Measurements from ENCODE around the gene INAFM2. TPM values are rescaled to one million over a fixed set of nuclear protein-coding genes. Genes with fewer than 3 reads are reported as not detected.
A peak's percentile ranks its signal among the peaks of the same experiment; 100 is the strongest.

The INAFM2 gene
- polyA plus RNA-seq, 3 donors, result 16.9 to 18.0 (median 17.3) TPM

DNA sequence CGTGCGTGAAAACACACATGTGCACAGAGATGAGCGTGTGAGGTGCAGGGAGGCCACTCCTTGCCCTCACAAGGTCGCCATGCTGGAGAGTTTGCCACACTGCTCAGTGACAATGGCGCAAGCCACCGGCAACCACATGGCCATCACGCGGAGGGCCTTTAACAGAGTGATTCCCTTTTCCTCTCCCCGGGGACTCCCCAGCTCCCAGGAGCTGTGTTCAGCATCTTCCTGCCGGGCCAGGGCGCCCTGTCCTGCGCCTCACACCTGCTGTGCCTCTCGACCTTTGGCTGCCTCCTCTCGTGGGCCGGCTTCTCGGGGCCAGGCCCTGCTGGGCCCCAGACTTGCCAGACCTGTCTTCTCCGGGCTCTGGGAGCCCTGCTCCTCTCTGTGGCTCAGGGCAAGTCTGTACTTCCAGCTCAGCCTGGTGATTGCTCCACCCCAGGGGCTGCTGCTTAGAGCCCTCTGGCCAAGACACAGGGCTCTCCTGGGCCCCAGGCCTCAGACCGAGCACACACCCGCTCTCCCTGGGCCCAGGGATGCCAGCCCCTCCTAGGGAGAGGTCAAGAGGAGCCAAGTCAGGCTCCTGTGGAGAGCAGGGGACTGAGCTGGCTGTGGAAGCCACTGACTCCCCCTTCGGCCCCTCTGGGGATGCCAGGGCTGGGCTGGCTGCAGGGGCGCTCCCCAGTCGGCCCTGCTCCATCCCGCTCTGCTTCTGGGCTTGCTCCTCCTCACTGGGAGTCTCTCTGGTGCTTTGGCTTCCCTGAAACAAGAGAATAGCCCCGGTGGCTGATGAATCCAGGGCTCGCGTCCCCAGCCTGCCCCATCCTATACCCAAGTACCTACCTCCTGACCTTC lies 11.7 kb downstream of the INAFM2 start:
- no peak for DNase-seq (ENCODE audit: extremely low read depth in 1 of 11, low read depth in 9 of 11, low spot score in 4 of 11)

DNA sequence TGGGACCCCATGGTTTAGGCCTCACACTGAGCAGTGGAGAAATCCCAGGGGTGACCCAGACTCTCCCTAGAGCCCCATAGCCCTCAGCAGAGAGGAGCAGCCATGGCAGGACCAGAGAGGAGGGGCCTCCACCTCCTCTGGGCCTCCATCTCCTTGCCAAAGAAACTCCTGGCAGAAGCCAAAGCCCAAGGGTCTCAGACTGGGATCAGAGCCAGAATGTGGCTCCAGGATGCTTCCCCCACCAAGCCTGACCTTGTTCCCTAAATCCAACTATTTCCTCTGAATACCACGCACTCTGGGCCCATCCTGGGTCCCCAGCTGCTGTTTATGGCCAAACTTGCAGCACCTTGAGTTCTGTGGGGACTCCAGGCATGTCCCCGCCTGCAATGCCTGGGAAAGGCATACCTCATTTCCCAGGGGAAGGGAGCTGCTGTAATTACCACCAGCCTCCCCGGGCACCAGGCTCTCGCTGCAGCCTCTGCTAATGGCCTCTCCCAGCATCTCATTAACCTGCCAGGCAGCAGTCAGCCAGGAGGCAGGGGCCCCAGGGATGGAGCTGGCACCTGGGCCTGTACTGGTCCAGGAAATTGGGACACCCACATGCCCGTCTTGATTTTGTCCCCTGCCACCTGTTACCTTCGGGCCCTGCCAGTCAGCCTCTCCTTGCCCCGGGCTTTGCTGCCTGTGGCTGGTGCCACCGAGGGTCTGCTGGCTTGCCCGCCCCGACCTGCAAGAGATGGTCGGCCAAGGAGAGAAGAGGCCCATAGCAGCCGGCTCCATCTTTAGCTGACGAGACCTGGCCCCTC lies 12.6 kb downstream of the INAFM2 start:
- no peak for DNase-seq (ENCODE audit: extremely low read depth in 1 of 11, low read depth in 9 of 11, low spot score in 4 of 11)

DNA sequence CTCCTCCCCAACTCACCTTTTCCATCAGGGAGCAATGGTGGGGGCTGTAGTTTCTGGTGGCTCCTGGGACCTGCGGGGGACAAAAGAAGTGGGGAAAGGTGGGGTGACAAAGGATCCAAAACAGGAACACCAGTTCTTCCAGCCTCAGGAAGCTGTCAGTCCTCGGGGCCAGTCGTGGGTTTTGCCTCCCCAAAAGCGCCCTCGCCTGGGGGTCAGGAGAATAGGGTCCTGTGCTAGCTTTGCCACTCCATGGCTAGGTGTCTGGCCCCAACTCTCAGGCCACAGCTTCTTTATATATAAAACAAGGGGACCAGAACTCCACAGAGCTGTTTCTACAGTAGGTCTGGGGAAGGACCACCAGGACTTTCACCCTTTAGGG lies 13.2 kb downstream of the INAFM2 start:
- no peak for DNase-seq (ENCODE audit: extremely low read depth in 1 of 11, low read depth in 9 of 11, low spot score in 4 of 11)

DNA sequence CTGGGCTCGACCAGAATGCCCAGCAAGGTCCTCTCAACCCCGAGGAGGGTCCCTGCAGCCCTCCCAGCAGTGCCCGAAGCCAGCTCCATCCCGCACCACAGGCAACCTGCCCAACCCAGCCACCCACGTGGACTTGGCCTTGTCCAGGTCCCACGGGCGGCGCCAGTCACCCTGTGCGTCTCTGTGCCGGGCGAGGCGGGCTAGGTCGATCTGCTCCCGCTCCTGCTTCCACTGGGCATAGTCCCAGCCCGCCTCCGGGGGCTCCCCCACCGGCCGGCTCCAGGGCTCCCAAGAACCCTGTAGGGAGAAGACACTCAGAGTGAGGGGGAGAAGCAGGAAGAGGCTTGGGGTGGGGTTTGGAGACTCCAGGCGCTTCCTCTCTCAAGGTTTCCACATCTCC lies 14.1 kb downstream of the INAFM2 start:
- no peak for DNase-seq (ENCODE audit: extremely low read depth in 1 of 11, low read depth in 9 of 11, low spot score in 4 of 11)

GRCh38 chr15:40338041-40338657 lies 14.7 kb downstream of the INAFM2 start:
- DNase-seq (ENCODE audit: extremely low read depth in 1 of 11, low read depth in 9 of 11, low spot score in 4 of 11), result peak in 1 of 11 donors; percentile 43

DNA sequence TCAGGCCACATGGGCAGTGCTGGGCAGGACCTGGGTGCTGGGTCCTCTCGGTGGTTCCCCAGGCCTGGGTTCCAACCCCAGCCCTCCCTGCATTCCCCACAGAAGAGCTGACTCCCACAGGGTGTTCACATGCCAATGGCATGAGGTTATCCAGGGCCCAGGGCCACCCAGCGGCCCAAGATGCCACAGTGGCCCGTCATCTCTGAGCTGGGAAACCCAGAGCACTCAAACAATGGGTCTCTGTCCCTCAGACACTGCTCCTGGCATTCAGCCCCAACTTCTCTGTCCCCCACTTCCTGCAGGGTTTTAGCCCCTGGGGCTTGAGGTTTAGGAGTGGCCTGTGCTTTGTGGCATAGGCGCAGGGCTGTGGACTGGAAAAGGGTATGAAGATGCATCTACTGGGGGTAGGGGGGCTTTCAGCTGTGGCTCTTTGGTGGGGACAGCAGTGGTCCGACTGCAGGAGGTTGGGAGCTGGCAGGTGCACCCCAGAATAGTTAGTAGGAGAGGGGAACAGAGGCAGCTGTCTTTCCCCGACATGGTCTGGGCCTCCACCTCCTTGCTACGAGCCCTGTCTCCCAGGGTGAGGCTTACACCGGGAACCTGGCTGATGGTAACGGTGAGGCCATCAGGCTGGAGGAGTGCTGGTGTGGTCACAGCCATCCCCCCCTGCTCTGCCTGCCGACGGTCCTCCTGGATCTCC lies 15.6 kb downstream of the INAFM2 start:
- no peak for DNase-seq (ENCODE audit: extremely low read depth in 1 of 11, low read depth in 9 of 11, low spot score in 4 of 11)

- no peak for DNase-seq (ENCODE audit: extremely low read depth in 1 of 11, low read depth in 9 of 11, low spot score in 4 of 11)
These were observed 16.1 kb downstream of the INAFM2 start for GRCh38 chr15:40339621-40339945.

GRCh38 chr15:40340038-40340739 lies 16.7 kb downstream of the INAFM2 start:
- no peak for DNase-seq (ENCODE audit: extremely low read depth in 1 of 11, low read depth in 9 of 11, low spot score in 4 of 11)

GRCh38 chr15:40340740-40341400 lies 17.4 kb downstream of the INAFM2 start, which contains the start of gene CCDC9B:
Gene CCDC9B, minus strand, starts transcription at chr15:40340939. Its CDS starts 120 bp downstream, at chr15:40340819.
- peak in 3 of 11 donors; percentile 63 to 81 (median 67) for DNase-seq (ENCODE audit: extremely low read depth in 1 of 11, low read depth in 9 of 11, low spot score in 4 of 11)

- DNase-seq (ENCODE audit: extremely low read depth in 1 of 11, low read depth in 9 of 11, low spot score in 4 of 11), result no peak
These were observed 19.2 kb downstream of the INAFM2 start for GRCh38 chr15:40342416-40343320.

- no peak for DNase-seq (ENCODE audit: extremely low read depth in 1 of 11, low read depth in 9 of 11, low spot score in 4 of 11)
These were observed 20.0 kb downstream of the INAFM2 start for GRCh38 chr15:40343512-40343911.

- no peak for DNase-seq (ENCODE audit: extremely low read depth in 1 of 11, low read depth in 9 of 11, low spot score in 4 of 11)
These were observed 20.7 kb downstream of the INAFM2 start for GRCh38 chr15:40344217-40344616.

DNA sequence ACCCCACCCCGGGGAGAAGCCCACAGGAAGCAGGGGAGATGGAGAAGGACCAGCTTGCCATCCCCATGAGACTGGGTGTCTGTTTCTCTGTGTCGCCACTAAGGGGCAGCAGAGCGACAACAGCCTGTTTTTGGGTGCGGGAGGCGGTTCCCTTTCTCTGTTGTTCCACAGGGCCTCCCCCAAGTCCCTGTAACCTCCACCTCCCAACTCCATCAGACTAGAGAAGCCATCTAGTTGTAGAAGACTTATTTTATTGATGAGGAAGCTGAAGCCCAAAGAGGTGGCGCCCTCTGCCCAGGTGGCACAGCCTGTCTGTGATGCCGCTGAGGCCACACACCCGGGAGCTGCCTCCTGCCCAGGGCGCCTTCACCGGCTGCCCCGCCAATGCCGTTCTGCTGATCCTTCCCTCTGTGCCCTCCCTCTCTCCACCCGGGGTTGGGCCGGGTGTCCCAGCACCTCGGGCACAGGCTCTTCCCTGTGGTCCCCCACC lies 21.2 kb downstream of the INAFM2 start:
- DNase-seq (ENCODE audit: extremely low read depth in 1 of 11, low read depth in 9 of 11, low spot score in 4 of 11), result no peak

- no peak for DNase-seq (ENCODE audit: extremely low read depth in 1 of 11, low read depth in 9 of 11, low spot score in 4 of 11)
These were observed 21.9 kb downstream of the INAFM2 start for GRCh38 chr15:40345225-40345866.

GRCh38 chr15:40345867-40346578 lies 22.5 kb downstream of the INAFM2 start:
- DNase-seq (ENCODE audit: extremely low read depth in 1 of 11, low read depth in 9 of 11, low spot score in 4 of 11), result no peak

Measured in renal cortex interstitium (tissue), 11 donors.